Posterior vena cava (tissue), 2 donors: ENCODE results near the gene BHLHE40. TPM values are rescaled to one million over a fixed set of nuclear protein-coding genes. Genes with fewer than 3 reads are reported as not detected.

ENCODE experiments used
- DNase-seq: peaks from one replicate; pipeline ENCODE4 v3.0.0-alpha.2; 2020; ENCODE audit warnings: low spot score
- intact Hi-C, 2 donors: fragments of 100-400 bp; cut with DNase I; formaldehyde crosslinking; loops; one replicate each; pipeline versions ENCODE4 v1.14.1 to v1.14.2; 2022 to 2023
- total RNA-seq, 2 donors: library from RNA; stranded (reverse); fragmentation: NEBNext Ultra II Directional; extraction: Animal tissue kit (Norgen Biotek cat#: 25700); gene quantifications; one replicate each; pipeline ENCODE4 v1.2.1, GENCODE V29; 2021
- donor health status: DM: yes; HTN: yes; CAD: no.
- donor health status: DM: yes; HTN: yes; CAD: no.

Gene BHLHE40
- total RNA-seq, 2 donors from 2014 or later: 87.8 to 89.9 TPM

DNA sequence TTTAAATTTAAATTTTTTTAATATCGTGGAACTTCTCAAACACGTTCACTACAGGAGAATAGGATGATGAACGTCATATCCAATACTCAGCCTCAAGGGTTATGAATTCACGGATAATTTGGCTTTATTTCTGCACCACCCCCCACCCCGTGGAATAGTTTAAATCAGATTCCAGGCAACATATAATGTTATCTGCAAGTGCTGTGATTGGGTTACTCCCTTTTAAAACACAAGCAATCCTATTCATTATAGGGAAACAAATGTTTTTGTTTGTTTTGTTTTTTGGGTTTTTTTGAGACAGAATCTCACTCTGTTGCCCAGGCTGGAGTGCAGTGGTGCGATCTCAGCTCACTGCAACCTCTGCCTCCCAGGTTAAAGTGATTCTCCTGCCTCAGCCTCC lies 30.9 kb downstream of the BHLHE40 start:
- intact Hi-C loops: no loop called here
- DNase-seq: no peak

DNA sequence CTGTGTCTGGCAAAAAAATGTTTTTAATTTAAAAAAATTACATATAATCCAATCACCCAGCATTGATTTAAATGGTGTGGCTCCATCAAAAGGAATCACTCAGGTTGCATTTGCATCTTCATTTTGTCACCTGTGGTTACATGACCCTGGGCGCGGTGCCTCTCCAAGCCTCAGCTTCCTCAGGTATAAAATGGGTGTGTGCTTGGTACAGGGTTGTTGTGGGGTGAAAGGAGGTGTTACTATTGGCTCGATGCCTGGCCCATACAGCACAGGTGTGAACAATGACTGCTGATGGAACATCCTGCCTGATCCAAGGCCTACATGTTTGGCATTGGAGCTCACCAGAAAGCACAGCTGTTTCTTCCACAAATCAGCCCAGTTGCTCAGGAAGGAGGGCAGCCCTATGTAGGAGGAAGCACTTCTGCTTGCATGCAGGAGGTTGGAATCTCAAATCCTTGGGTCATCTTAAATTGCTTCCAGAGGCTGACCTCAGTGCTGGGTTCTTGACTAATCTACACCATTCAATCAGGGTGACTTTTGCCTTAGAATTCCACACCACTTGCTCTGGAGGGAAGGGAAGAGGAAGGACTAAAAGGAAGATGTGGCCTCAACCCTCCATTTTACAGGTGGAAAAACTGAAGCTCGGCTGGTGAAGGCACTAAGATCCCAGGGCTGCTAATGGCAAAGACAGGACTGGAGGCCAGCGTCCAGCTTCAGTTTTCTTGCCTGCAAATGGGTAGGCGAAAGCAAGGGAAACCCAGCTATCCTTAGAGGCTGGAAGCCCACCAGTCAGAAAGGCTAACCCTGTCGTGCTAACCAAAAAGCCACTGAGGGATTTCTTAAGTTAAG lies 31.7 kb downstream of the BHLHE40 start:
- DNase-seq: no peak

DNA sequence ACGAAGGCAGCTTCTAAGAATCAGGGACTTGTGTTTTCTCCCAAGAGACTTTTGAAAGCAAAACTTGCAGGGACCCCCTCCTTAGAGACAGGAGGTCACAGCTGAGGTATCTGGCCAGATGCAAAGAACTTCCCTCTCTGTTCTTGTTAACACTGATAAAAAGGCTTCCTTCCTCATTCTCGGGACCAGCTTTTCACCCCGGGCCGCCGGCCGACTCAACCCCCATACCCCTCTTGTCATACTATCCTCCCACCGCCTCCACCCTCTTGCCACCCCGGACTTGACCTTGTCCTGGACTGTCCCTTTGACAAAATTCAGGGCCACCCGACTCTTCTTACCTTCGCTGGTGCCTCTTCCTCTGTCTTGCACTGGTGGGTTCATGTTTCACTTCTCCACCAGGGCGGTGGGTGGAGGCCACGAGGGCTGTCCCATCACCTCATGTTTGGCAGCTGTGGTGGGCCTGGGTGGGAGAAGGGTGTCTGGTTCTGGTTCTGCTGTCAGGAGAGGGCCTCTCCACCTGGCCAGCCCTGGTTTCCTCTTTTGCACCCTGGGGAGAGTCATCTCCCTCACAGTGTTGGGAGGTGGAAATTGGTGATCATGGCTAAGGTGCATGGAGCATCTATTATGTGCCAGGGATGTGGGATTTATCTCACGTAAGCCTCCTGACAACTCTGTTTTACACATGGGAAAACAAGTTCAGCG lies 32.5 kb downstream of the BHLHE40 start:
- intact Hi-C loops: no loop called here
- peak; percentile 85 for DNase-seq

More for the DNA sequence above, 31.7 kb downstream of the BHLHE40 start:
- intact Hi-C loops: no loop called here

- DNase-seq: no peak
These were observed 33.1 kb downstream of the BHLHE40 start for GRCh38 chr3:5012367-5012766.

DNA sequence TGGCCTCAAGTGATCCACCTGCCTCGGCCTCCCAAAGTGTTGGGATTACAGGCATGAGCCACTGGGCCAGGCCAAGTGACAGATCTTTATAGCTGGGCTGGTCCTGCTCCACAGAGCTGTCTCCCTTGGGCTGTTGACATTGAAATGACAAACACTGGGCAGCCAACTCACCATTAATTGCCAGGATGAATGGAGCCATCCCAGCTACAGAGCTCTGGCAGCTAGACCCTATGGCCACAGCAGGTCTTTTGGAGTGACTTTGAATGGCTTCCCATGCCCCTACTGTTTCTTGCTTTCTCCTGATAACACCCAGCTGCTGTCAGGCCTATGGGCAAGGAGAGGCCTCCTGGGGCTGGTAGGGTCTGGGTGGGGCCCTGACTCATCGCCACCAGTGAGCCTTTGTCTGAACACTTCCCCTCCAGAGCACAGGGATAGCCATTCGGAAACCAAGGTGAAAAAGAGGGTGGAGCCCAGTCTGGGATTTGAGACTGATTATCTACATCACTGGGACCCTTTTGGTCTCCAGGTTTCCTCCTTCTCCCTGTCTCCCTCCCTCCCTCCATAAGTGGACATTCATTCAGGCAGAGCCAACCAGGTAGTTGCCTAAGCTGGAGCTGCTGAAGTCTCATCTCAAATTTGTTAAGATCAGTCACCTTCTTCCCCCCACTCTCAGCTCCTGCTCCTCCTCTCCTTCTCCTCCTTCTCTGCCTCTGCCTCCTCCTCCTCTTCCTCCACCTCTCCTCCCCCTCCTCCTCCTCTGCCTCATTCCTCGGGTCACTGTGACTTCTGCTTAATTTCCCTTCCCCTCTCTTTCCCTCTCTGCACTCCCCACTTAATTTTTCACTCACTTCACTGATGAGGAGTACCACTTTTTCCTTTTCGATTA lies 34.0 kb downstream of the BHLHE40 start:
- peak; percentile 73 for DNase-seq
- intact Hi-C loops: no loop called here

More at GRCh38 chr3:5012367-5012766, 33.1 kb downstream of the BHLHE40 start:
- intact Hi-C loops: no loop called here

DNA sequence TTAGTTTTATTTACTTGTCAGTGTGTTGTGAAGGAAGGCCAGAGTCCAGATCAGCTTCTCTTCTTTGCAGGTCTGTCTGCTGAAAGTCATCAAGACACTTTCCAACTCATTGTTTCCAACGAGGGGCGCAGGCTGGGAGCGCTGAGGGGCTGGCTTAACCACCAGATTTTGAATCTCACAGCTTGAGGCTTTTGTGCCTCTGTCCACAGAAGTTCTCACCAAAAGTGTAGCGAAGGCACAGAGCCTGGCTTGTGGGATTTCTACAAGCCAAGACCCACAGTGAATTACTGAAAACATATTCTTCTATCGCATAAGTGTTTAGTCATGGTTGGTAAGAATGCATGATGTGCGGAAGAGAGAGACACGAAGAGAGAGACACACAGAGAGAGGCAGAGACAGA lies 35.2 kb downstream of the BHLHE40 start:
- intact Hi-C loops: no loop called here
- DNase-seq: peak; percentile 10

- DNase-seq: no peak
- intact Hi-C loops: no loop called here
These were observed 35.8 kb downstream of the BHLHE40 start for GRCh38 chr3:5015056-5015455.

DNA sequence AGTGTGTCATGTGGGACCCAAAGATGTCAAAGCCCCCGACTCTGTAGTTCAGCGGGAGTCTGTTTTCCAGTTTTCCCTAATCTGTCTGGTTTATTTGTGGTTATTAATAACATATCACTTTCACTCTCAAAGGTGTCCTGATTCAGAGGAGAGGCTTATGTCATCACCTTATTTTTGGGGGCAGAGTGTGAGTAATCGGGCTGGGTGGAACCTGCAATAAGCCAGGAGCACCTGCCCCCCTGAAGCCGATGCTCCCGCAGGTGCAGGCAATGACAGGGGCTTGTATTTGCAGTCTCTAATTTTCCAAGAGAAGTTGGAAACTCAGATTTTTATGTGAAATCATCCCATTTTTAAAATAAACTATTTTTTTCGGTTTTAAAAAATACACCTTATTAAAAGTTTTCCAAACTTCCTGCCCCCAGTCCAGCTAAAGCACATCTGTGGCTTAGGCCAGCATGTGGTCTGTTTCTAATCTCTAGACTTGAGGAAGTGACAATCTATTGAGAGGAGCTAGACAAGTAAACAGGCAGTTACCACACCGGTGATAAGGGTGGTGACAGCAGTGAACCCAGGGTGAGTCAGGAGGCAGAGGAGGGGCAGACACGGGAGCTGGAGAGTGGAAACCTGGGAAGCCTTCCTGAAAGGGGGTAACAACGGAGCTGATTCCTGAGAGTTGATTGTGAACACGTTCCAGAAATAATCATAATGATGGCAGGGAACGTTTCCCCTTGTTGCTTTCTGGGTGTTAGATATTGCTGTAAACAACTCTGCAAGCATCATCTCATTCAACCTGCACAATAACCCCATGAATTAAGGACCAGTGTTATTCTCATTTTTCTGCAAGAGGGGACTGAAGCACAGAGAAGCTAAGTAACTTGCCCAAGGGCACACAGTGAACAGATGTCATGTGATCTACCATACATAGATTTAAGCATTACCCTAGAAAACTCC lies 37.2 kb downstream of the BHLHE40 start:
- peak; percentile 76 for DNase-seq

DNA sequence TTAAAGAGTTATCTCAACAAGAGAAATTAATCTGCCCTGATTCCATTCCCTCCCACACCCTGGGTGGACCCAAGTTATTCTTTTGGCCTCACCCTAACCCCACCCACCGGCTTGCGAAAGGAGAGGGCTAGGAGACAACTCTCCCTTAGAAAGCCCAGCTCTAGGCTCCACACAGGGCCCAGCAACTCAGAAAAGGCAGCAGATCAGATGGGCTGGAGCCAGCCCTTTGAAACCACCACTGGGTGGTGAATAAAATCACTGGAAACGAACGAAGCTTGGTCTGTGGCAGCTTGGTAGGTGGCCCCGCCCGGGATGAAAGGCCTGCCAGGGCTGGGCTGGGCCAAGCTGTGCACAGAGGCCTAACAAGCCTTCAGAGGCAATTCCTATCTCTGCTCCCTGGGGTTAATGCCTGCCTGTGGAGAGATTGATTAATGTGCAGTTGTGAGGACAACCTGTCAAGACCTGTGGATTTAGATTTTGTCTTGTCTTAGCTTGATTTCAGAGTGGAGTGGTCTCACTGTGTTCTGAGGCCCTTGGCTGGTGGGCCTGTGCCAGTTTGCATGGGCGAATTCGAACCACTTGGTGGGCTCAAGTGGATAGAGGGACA lies 38.8 kb downstream of the BHLHE40 start:
- DNase-seq: peak; percentile 94
- intact Hi-C loops: no loop called here

More for the DNA sequence above, 37.2 kb downstream of the BHLHE40 start:
- intact Hi-C loops: no loop called here

GRCh38 chr3:5019411-5020241 lies 40.4 kb downstream of the BHLHE40 start:
- no peak for DNase-seq
- intact Hi-C loops: no loop called here

GRCh38 chr3:5020242-5020722 lies 41.0 kb downstream of the BHLHE40 start:
- intact Hi-C loops: no loop called here
- DNase-seq: no peak

GRCh38 chr3:5021116-5022092 lies 42.2 kb downstream of the BHLHE40 start:
- no peak for DNase-seq
- intact Hi-C loops: no loop called here

- intact Hi-C loops: no loop called here
- no peak for DNase-seq
These were observed 43.1 kb downstream of the BHLHE40 start for GRCh38 chr3:5022187-5022965.

DNA sequence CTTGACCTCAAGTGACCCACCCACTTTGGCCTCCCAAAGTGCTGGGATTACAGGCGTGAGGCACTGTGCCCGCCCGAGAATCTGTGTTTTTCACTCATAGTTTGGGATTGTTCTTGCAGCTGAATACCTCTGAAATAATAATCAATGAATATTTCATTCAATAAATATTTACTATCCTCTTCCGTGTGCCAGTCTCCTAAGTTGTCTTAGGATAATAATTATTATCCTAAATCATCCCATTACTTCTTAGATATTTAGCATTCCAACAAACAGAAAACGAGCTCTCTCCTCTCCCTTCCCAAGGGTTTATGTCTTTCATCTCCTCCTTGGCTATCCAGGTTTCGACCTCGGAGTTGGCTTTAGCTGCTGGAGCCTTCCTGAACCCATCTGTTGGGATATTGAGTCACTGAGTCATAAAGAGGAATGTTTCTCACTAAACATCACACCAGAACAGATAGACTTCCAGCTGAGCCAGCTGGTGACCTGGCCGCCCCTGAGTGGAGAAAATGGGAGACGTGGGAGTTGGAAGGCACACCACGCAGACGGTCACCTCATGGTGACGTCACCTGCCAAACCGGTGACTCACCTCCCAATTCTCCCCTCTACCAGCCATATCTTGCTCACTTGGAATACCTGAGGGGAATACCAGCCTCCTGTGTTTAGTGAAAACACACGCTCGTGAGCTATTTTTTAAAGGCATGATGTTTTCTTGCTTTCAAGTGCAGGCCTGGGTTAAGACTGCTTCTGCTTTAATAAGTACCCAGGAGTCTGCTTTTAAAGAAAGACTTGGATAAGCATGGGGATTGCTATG lies 43.9 kb downstream of the BHLHE40 start:
- intact Hi-C loops: no loop called here

More for the DNA sequence above, 43.9 kb downstream of the BHLHE40 start:
- peak; percentile 88 for DNase-seq
